ENCODE results near the gene GP1BA. TPM values are rescaled to one million over a fixed set of nuclear protein-coding genes. Genes with fewer than 3 reads are reported as not detected.
A peak's percentile ranks its signal among the peaks of the same experiment; 100 is the strongest.

The GP1BA gene
- total and polyA plus RNA-seq, 2 donors (not counting 3 experiments of a cell fraction or from before 2014, with no cell fraction given), result not detected

GRCh38 chr17:4939796-4940554, 7.9 kb downstream of the GP1BA start, which contains the start of the genes RNF167 and SLC25A11:
Gene RNF167 (plus strand): TSS chr17:4940268. CDS start chr17:4940910, 642 bp downstream.
Gene SLC25A11 (minus strand): TSS chr17:4940046. CDS start chr17:4939910, 136 bp downstream.
- Histone ChIP-seq H3K27me3 (ENCODE audit: control insufficient read depth in 2 of 2, insufficient read depth in 2 of 2, low read length in 2 of 2) (no peaks in the 10 kb centered on the region), H3K9ac (replicated peaks; ENCODE audit: extremely low read depth, insufficient read depth, low read length) (peak within 1 kb of the TSS; percentile 88), H3K27ac (ENCODE audit: insufficient read depth, low read depth, low read length) (peak within 1 kb of the TSS; percentile 81), H3K9me1 (replicated peaks; ENCODE audit: control insufficient read depth, extremely low read depth, insufficient read depth, low read length) (no peaks in the 10 kb centered on the region), H3K4me2 (ENCODE audit: insufficient read depth, low read length) (peak within 1 kb of the TSS; percentile 89), H3K4me1 (ENCODE audit: control insufficient read depth, extremely low read depth, insufficient read depth, low read length) (peaks cover 21% of the 10 kb centered on the region), H3K4me3 (replicated peaks in 1 of 3; ENCODE audit: insufficient read depth in 1 of 3, low read depth in 1 of 3, low read length in 3 of 3) (peak within 1 kb of the TSS; percentile 45 to 84 (median 77)), H2AFZ (ENCODE audit: low read depth, low read length) (peak within 1 kb of the TSS; percentile 40), H3K79me2 (ENCODE audit: control insufficient read depth, insufficient read depth, low read length) (peaks cover 59% of the 10 kb centered on the region), H3K9me3 (replicated peaks; ENCODE audit: control insufficient read depth, insufficient read depth, low read length) (no peaks in the 10 kb centered on the region), H4K20me1 (replicated peaks; ENCODE audit: control insufficient read depth, extremely low read depth, insufficient read depth, low read length) (no peaks in the 10 kb centered on the region), H3K36me3 (ENCODE audit: control insufficient read depth in 2 of 2, extremely low read depth in 1 of 2, insufficient read depth in 2 of 2, low read length in 2 of 2) (peaks cover 8 to 37% of the 10 kb centered on the region in 2 experiments)
- CTCF ChIA-PET, result interaction anchor here (0.6 to 3.3 kb wide), 15 partner anchors 13 to 230 kb away, joined by 3 to 44 read pairs (median 4); partner anchors contain the start of genes CHRNE, INCA1, KIF1C and SPAG7
- peak; percentile 100 for DNase-seq (ENCODE audit: low read depth, low spot score)
- peak; percentile 98 for FAIRE-seq
- BruUV-seq (replicated peaks), result no TSS peak
- POLR2A ChIA-PET, result interaction anchor here (0.7 to 2.3 kb wide), 5 partner anchors 11 to 31 kb away, joined by 4 to 15 read pairs (median 4); partner anchors contain the start of genes ENO3 and SPAG7
- intact Hi-C loops (cut with micrococcal nuclease) (loop anchor here (1.0 to 2.0 kb wide), 5 partner anchors 8 to 59 kb away; partner anchors contain the start of genes CAMTA2, PFN1 and SPAG7), dilution Hi-C loops (cut with MboI; ENCODE audit: extremely low pct_ligation_motif_present, low sequenced_read_pairs) (no loop called here)
- TF ChIP-seq FOS (IDR thresholded peaks at IDR 0.05; ENCODE audit: borderline replicate concordance, insufficient read depth, low read length) (no peak), EZH2 (IDR thresholded peaks at IDR 0.05; ENCODE audit: borderline replicate concordance, low read depth, low read length, severe bottlenecking) (no peak), POLR2AphosphoS5 (IDR thresholded peaks at IDR 0.05; ENCODE audit: insufficient read depth, low read depth, low read length) (peak; percentile 84), JUN (IDR thresholded peaks at IDR 0.05; ENCODE audit: borderline replicate concordance, insufficient read depth, insufficient read length, low read depth) (no peak), POLR2A (IDR thresholded peaks at IDR 0.05; ENCODE audit: low read depth, low read length) (peak; percentile 85)
- TF ChIP-seq, protein P1, sequence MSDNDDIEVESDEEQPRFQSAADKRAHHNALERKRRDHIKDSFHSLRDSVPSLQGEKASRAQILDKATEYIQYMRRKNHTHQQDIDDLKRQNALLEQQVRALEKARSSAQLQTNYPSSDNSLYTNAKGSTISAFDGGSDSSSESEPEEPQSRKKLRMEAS (IDR thresholded peaks at IDR 0.05; ENCODE audit: insufficient read depth, insufficient read length), result peak; percentile 31
